ENCODE data around the gene CLEC20A.

DNA sequence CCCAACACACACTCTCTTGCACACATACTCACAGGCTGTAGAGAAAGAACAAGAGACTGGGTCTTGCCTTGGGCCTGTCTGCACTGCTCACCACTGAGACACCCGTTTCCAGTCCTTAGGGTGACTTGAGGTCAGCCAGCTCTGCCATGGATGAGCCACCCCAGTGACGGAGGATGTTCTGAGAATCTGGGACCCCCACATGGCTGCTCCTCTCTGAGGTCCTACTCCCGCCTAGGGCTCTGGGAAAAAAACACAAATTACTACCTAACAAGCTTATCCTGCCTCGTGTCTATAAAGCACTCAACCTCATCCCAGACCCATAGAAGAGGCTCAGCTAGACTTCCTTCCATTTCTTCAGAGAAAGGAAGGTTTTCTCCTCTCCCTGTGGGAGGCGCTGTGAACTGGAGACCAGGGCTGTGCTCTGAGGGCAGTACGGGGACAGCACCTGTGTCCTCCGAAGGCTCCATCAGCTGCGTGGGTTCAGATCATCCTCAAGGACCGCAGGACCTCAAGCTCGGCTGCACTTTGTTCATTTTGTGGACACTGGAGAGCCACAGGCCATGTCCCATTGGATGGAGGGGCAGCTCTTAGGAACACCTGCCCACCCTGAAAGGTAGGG is 4.3 kb upstream of the CLEC20A start:
- TF ChIP-seq POLR2A (IDR thresholded peaks at IDR 0.05; ENCODE audit: low read depth) (no peak), POLR2AphosphoS5 (IDR thresholded peaks at IDR 0.05) (no peak)
- TF ChIP-seq, protein P1, sequence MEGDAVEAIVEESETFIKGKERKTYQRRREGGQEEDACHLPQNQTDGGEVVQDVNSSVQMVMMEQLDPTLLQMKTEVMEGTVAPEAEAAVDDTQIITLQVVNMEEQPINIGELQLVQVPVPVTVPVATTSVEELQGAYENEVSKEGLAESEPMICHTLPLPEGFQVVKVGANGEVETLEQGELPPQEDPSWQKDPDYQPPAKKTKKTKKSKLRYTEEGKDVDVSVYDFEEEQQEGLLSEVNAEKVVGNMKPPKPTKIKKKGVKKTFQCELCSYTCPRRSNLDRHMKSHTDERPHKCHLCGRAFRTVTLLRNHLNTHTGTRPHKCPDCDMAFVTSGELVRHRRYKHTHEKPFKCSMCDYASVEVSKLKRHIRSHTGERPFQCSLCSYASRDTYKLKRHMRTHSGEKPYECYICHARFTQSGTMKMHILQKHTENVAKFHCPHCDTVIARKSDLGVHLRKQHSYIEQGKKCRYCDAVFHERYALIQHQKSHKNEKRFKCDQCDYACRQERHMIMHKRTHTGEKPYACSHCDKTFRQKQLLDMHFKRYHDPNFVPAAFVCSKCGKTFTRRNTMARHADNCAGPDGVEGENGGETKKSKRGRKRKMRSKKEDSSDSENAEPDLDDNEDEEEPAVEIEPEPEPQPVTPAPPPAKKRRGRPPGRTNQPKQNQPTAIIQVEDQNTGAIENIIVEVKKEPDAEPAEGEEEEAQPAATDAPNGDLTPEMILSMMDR (IDR thresholded peaks at IDR 0.05): no peak
